Measurements from ENCODE around the gene TTC3. TPM values are rescaled to one million over a fixed set of nuclear protein-coding genes. Genes with fewer than 3 reads are reported as not detected.
A peak's percentile ranks its signal among the peaks of the same experiment; 100 is the strongest.

TTC3 gene
- total and polyA plus RNA-seq, 9 of the 15 experiments (the other 6 are each of a cell fraction or from before 2014, with no cell fraction given), result 17.5 to 92.0 (median 59.5) TPM

DNA sequence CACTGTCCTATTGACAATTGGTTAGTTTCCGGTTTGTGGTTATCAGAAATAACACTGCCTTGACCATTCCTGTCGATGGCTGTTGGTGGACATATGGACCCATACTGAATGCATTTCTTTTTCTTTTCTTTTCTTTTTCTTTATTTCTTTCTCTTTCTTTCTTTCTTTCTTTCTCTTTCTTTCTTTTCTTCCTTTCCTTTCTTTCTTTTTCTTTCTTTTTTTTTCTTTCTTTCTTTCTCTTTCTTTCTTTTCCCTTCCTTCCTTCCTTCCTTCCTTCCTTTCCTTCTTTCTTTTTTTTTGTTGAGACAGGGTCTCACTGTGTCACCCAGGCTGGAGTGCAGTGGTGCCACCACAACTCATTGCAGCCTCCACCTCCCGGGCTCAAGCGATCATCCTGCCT, 42.2 kb upstream of the TTC3 start:
- Histone ChIP-seq H3K4me1 (replicated peaks in 1 of 2; ENCODE audit: control insufficient read depth in 2 of 2, insufficient read depth in 2 of 2, low read length in 2 of 2) (no peaks in the 10 kb centered on the region), H3K4me3 (no peak overlapping the region), H3K4me2 (ENCODE audit: insufficient read depth, low read length) (no peak overlapping the region), H2AFZ (ENCODE audit: low read depth, low read length) (no peak overlapping the region), H3K36me3 (ENCODE audit: control insufficient read depth, insufficient read depth, low read length) (no peaks in the 10 kb centered on the region), H3K9ac (ENCODE audit: insufficient read depth in 1 of 2, low read depth in 2 of 2, low read length in 2 of 2) (no peak overlapping the region), H3K9me1 (ENCODE audit: control insufficient read depth, insufficient read depth, low read length) (no peaks in the 10 kb centered on the region), H4K20me1 (replicated peaks; ENCODE audit: control insufficient read depth, insufficient read depth, low read length) (no peaks in the 10 kb centered on the region), H3K27ac (ENCODE audit: extremely low read depth, low read depth, low read length) (no peak overlapping the region), H3K79me2 (ENCODE audit: control insufficient read depth, insufficient read depth, low read length) (no peaks in the 10 kb centered on the region), H3K9me3 (replicated peaks; ENCODE audit: control insufficient read depth, insufficient read depth, low read depth, low read length) (no peaks in the 10 kb centered on the region), H3K27me3 (ENCODE audit: control insufficient read depth in 2 of 2, insufficient read depth in 2 of 2, low read length in 2 of 2) (no peaks in the 10 kb centered on the region)
- BruUV-seq (replicated peaks), result no TSS peak
- POLR2A ChIA-PET, result no interaction called here
- intact Hi-C loops (cut with micrococcal nuclease) (no loop called here), in situ Hi-C loops (cut with MboI) (no loop called here)
- ATAC-seq, result no peak
- CTCF ChIA-PET (ENCODE audit: low intra/inter-chr PET ratio), result no interaction called here
- peak; percentile 91 for TF ChIP-seq ZNF512 (tag; IDR thresholded peaks at IDR 0.05)
- TF ChIP-seq, protein P1, sequence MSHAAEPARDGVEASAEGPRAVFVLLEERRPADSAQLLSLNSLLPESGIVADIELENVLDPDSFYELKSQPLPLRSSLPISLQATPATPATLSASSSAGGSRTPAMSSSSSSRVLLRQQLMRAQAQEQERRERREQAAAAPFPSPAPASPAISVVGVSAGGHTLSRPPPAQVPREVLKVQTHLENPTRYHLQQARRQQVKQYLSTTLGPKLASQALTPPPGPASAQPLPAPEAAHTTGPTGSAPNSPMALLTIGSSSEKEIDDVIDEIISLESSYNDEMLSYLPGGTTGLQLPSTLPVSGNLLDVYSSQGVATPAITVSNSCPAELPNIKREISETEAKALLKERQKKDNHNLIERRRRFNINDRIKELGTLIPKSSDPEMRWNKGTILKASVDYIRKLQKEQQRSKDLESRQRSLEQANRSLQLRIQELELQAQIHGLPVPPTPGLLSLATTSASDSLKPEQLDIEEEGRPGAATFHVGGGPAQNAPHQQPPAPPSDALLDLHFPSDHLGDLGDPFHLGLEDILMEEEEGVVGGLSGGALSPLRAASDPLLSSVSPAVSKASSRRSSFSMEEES (CRISPR knock-in tag; IDR thresholded peaks at IDR 0.05), result no peak
- TF ChIP-seq MTF1 (CRISPR knock-in tag; IDR thresholded peaks at IDR 0.05; ENCODE audit: borderline replicate concordance), result no peak
- TF ChIP-seq LARP7 (IDR thresholded peaks at IDR 0.05), result 0 out of 2 replicates have a peak, but pooled peaks have one; percentile 19
- TF ChIP-seq, protein P2, sequence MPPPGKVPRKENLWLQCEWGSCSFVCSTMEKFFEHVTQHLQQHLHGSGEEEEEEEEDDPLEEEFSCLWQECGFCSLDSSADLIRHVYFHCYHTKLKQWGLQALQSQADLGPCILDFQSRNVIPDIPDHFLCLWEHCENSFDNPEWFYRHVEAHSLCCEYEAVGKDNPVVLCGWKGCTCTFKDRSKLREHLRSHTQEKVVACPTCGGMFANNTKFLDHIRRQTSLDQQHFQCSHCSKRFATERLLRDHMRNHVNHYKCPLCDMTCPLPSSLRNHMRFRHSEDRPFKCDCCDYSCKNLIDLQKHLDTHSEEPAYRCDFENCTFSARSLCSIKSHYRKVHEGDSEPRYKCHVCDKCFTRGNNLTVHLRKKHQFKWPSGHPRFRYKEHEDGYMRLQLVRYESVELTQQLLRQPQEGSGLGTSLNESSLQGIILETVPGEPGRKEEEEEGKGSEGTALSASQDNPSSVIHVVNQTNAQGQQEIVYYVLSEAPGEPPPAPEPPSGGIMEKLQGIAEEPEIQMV (tag; conservative IDR thresholded peaks at IDR 0.05; ENCODE audit: low read depth), result no peak
- TF ChIP-seq HLTF (IDR thresholded peaks at IDR 0.05), result 0 out of 2 replicates have a peak, but pooled peaks have one; percentile 11
- 32% methylated on average over 2 of the region's 4 CpGs for WGBS (ENCODE audit: insufficient coverage, low coverage, missing lambda C conversion rate)
- FAIRE-seq, result no peak
- no peak for DNase-seq (ENCODE audit: extremely low read depth in 1 of 4, low spot score in 3 of 4)
